Measurements from ENCODE around the gene ZFR.

ZFR gene

GRCh38 chr5:32421075-32421474 is 23.5 kb downstream of the ZFR start:
- Histone ChIP-seq H3K4me2 (ENCODE audit: low read length) (no peak overlapping the region), H4K20me1 (ENCODE audit: insufficient read depth, low read length) (peaks cover 34% of the 10 kb centered on the region), H3K9ac (ENCODE audit: low read length) (no peak overlapping the region), H3K27me3 (ENCODE audit: low read depth, low read length) (no peaks in the 10 kb centered on the region), H3K36me3 (replicated peaks; ENCODE audit: low read depth, low read length) (peaks cover 13% of the 10 kb centered on the region), H3K79me2 (ENCODE audit: low read length) (peaks cover 60% of the 10 kb centered on the region), H2AFZ (ENCODE audit: low read depth, low read length) (no peak overlapping the region), H3K9me3 (ENCODE audit: insufficient read depth, low read length) (no peaks in the 10 kb centered on the region), H3K27ac (ENCODE audit: low read length) (no peak overlapping the region), H3K4me3 (ENCODE audit: low read length) (no peak overlapping the region), H3K4me1 (ENCODE audit: low read length) (peaks cover 6% of the 10 kb centered on the region)
- no peak for TF ChIP-seq EZH2phosphoT487 (IDR thresholded peaks at IDR 0.05; ENCODE audit: low read depth)
- TF ChIP-seq, protein P1, sequence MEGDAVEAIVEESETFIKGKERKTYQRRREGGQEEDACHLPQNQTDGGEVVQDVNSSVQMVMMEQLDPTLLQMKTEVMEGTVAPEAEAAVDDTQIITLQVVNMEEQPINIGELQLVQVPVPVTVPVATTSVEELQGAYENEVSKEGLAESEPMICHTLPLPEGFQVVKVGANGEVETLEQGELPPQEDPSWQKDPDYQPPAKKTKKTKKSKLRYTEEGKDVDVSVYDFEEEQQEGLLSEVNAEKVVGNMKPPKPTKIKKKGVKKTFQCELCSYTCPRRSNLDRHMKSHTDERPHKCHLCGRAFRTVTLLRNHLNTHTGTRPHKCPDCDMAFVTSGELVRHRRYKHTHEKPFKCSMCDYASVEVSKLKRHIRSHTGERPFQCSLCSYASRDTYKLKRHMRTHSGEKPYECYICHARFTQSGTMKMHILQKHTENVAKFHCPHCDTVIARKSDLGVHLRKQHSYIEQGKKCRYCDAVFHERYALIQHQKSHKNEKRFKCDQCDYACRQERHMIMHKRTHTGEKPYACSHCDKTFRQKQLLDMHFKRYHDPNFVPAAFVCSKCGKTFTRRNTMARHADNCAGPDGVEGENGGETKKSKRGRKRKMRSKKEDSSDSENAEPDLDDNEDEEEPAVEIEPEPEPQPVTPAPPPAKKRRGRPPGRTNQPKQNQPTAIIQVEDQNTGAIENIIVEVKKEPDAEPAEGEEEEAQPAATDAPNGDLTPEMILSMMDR (IDR thresholded peaks at IDR 0.05; ENCODE audit: low read depth, low read length): no peak

DNA sequence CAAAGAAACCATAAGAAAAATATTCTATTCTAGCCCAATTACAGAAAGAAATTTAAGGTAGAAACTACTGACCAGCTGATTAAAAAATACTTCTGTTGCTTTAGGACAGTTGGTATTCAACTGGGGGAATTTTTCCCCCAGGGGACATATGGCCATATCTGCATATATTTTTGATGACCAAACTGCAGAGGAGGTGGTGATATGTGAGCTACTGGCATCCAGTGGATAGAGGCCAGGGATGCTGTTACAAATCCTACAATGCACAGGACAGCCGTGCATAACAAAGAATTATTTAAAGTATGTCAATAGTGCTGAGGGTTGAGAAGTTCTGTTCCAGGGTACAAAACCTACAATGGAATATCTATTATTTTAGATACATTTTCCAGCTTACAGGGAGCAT is 24.0 kb downstream of the ZFR start:
- no peak overlapping the region for H3K9ac ChIP-seq (ENCODE audit: low read length)
- no peak overlapping the region for H3K27ac ChIP-seq (ENCODE audit: low read length)
- H2AFZ ChIP-seq (ENCODE audit: low read depth, low read length): no peak overlapping the region
- peaks cover 33% of the 10 kb centered on the region for H4K20me1 ChIP-seq (ENCODE audit: insufficient read depth, low read length)
- peaks cover 6% of the 10 kb centered on the region for H3K4me1 ChIP-seq (ENCODE audit: low read length)
- no peak overlapping the region for H3K4me3 ChIP-seq (ENCODE audit: low read length)
- no peaks in the 10 kb centered on the region for H3K27me3 ChIP-seq (ENCODE audit: low read depth, low read length)
- H3K79me2 ChIP-seq (ENCODE audit: low read length): peaks cover 54% of the 10 kb centered on the region
- TF ChIP-seq EZH2phosphoT487 (IDR thresholded peaks at IDR 0.05; ENCODE audit: low read depth): no peak
- TF ChIP-seq, protein P1 (IDR thresholded peaks at IDR 0.05; ENCODE audit: low read depth, low read length): no peak
- no peaks in the 10 kb centered on the region for H3K9me3 ChIP-seq (ENCODE audit: insufficient read depth, low read length)
- peaks cover 12% of the 10 kb centered on the region for H3K36me3 ChIP-seq (replicated peaks; ENCODE audit: low read depth, low read length)
- no peak overlapping the region for H3K4me2 ChIP-seq (ENCODE audit: low read length)

- H3K4me3 ChIP-seq (ENCODE audit: low read length): no peak overlapping the region
- H3K9ac ChIP-seq (ENCODE audit: low read length): no peak overlapping the region
- H3K27ac ChIP-seq (ENCODE audit: low read length): no peak overlapping the region
- no peaks in the 10 kb centered on the region for H3K4me1 ChIP-seq (ENCODE audit: low read length)
- H3K79me2 ChIP-seq (ENCODE audit: low read length): peaks cover 48% of the 10 kb centered on the region
- H3K4me2 ChIP-seq (ENCODE audit: low read length): no peak overlapping the region
- TF ChIP-seq EZH2phosphoT487 (IDR thresholded peaks at IDR 0.05; ENCODE audit: low read depth): no peak
- TF ChIP-seq, protein P1 (IDR thresholded peaks at IDR 0.05; ENCODE audit: low read depth, low read length): no peak
- H3K27me3 ChIP-seq (ENCODE audit: low read depth, low read length): no peaks in the 10 kb centered on the region
- no peaks in the 10 kb centered on the region for H3K9me3 ChIP-seq (ENCODE audit: insufficient read depth, low read length)
- H2AFZ ChIP-seq (ENCODE audit: low read depth, low read length): no peak overlapping the region
- peaks cover 27% of the 10 kb centered on the region for H4K20me1 ChIP-seq (ENCODE audit: insufficient read depth, low read length)
- peaks cover 15% of the 10 kb centered on the region for H3K36me3 ChIP-seq (replicated peaks; ENCODE audit: low read depth, low read length)
These were observed 24.7 kb downstream of the ZFR start for GRCh38 chr5:32419791-32420190.

DNA sequence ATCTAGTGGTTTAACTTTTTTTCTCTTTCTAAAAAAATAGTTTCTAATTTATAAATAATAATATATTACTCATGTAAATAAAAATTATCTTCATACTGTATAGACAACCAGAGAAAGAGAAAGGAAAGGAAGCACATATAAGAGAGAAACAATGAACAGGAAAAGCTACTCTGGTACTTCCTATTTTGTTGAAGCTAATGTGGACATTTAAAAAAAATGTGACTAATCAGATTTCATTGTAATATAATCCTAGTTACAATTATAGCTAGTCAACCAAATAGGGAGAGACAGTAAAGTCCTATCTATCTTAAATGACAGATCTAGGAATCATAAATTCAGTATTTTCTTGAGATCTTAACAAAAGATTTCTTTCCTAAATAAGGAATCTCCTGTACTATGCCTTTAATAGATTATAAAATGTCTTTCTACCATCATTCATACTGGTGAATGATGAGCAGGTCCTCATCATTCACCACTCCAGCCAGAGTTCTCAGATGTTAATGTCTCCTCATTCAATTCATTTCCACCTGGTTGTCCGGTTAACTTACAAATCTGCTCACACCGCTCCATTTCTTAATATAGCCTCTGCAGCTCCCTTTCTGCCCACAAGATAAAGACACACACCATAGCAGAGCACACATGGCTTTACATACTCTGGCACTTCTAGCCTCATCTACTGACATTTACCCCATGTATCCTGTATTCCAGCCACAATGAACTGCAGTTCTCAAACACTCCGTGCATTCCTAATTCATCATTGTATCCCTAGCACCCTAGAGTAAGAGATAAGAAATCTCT is 30.9 kb downstream of the ZFR start:
- H3K4me3 ChIP-seq (ENCODE audit: low read length): no peak overlapping the region
- no peak overlapping the region for H2AFZ ChIP-seq (ENCODE audit: low read depth, low read length)
- peaks cover 47% of the 10 kb centered on the region for H3K36me3 ChIP-seq (replicated peaks; ENCODE audit: low read depth, low read length)
- no peaks in the 10 kb centered on the region for H3K9me3 ChIP-seq (ENCODE audit: insufficient read depth, low read length)
- no peak overlapping the region for H3K9ac ChIP-seq (ENCODE audit: low read length)
- peaks cover 21% of the 10 kb centered on the region for H3K4me1 ChIP-seq (ENCODE audit: low read length)
- TF ChIP-seq, protein P1 (IDR thresholded peaks at IDR 0.05; ENCODE audit: low read depth, low read length): no peak
- TF ChIP-seq EZH2phosphoT487 (IDR thresholded peaks at IDR 0.05; ENCODE audit: low read depth): no peak
- no peaks in the 10 kb centered on the region for H3K27me3 ChIP-seq (ENCODE audit: low read depth, low read length)
- peaks cover 3% of the 10 kb centered on the region; the same call in 1 of the 2 replicates for H3K79me2 ChIP-seq (ENCODE audit: low read length)
- H3K4me2 ChIP-seq (ENCODE audit: low read length): no peak overlapping the region
- H3K27ac ChIP-seq (ENCODE audit: low read length): no peak overlapping the region
- no peaks in the 10 kb centered on the region for H4K20me1 ChIP-seq (ENCODE audit: insufficient read depth, low read length)

Data from OCI-LY3 (cell line).